Natural killer cell (primary cell): ENCODE data around the gene ADAMTS17. TPM values are rescaled to one million over a fixed set of nuclear protein-coding genes. Genes with fewer than 3 reads are reported as not detected.

Experiments
- ATAC-seq, 3 donors: fragments of 150-1000 bp in 2 of 3; fragments of 200-7000 bp in 1 of 3; cut with Tn5 transposase; 1 replicate in 1 of 3; 2 replicates in 2 of 3; pipeline ENCODE4 v1.10.0; 2021; ENCODE audit warnings: mild to moderate bottlenecking in 2 of 3, moderate library complexity in 2 of 3
- DNase-seq, 2 donors: peaks; one replicate each; pipeline versions ENCODE4 v3.0.0 to v3.0.0-alpha.2; 2013 to 2021; ENCODE audit warnings: mixed read lengths in 1 of 2
- H3K27ac ChIP-seq: one replicate; pipeline ENCODE4 v1.5.1; 2013; ENCODE audit warnings: mild to moderate bottlenecking, low read length
- H3K27me3 ChIP-seq: one replicate; pipeline ENCODE4 v1.6.1; 2013; ENCODE audit warnings: low read length; ENCODE audit not compliant: control insufficient read depth, insufficient read depth
- H3K36me3 ChIP-seq: one replicate; pipeline ENCODE4 v1.6.1; 2013; ENCODE audit warnings: low read length; ENCODE audit not compliant: control insufficient read depth, insufficient read depth
- H3K4me1 ChIP-seq: one replicate; pipeline ENCODE4 v1.6.1; 2013; ENCODE audit warnings: low read length; ENCODE audit not compliant: control insufficient read depth, insufficient read depth
- H3K4me3 ChIP-seq: one replicate; pipeline ENCODE4 v1.5.1; 2013; ENCODE audit warnings: low read length
- H3K9me3 ChIP-seq: one replicate; pipeline ENCODE4 v1.6.1; 2013; ENCODE audit warnings: low read length; ENCODE audit not compliant: control insufficient read depth, insufficient read depth
- H3K27ac Mint-ChIP-seq, 2 donors: one replicate each; pipeline ENCODE4 v1.8.0; 2022; ENCODE audit warnings: mild to moderate bottlenecking in 2 of 2, mixed read lengths in 2 of 2, moderate library complexity in 1 of 2
- H3K27me3 Mint-ChIP-seq, 2 donors: one replicate each; pipeline ENCODE4 v1.8.0; 2022; ENCODE audit warnings: low read depth in 2 of 2, mixed read lengths in 2 of 2
- H3K36me3 Mint-ChIP-seq: one replicate; pipeline ENCODE4 v1.8.0; 2022; ENCODE audit warnings: mixed read lengths
- H3K4me1 Mint-ChIP-seq, 2 donors: one replicate each; pipeline ENCODE4 v1.8.0; 2022; ENCODE audit warnings: mixed read lengths in 2 of 2
- H3K4me3 Mint-ChIP-seq: one replicate; pipeline ENCODE4 v1.8.0; 2022; ENCODE audit warnings: mild to moderate bottlenecking, moderate library complexity, mixed read lengths
- H3K9me3 Mint-ChIP-seq, 2 donors: one replicate each; pipeline ENCODE4 v1.8.0; 2022; ENCODE audit warnings: mixed read lengths in 2 of 2
- CTCF ChIP-seq: fragments of 200-600 bp; IDR thresholded peaks from one replicate; pipeline ENCODE4 v1.8.0; 2022; ENCODE audit warnings: antibody characterized with exemption
- WGBS: methylation state at CpG from one replicate; pipeline ENCODE4 v1.1.7; 2013; ENCODE audit warnings: missing lambda C conversion rate; ENCODE audit not compliant: insufficient coverage; 5-methylcytosine and 5-hydroxymethylcytosine counted together
- intact Hi-C: fragments of 100-400 bp; cut with micrococcal nuclease; formaldehyde crosslinking; loops from one replicate; pipeline ENCODE4 v1.14.2; 2022
- total RNA-seq, 4 donors: library from RNA; stranded (reverse); fragments of 120-200 nt in 1 of 4; gene quantifications; one replicate each; pipeline versions ENCODE4 v1.2.3 to v1.2.4, GENCODE V29; 2013 to 2022

Gene ADAMTS17
- total RNA-seq, 3 donors from 2014 or later (not counting 1 experiment from before 2014, with no cell fraction given) = 4.8 to 9.5 (median 5.3) TPM

GRCh38 chr15:100186960-100187359 lies 154.8 kb downstream of the ADAMTS17 start:
- DNase-seq = no peak
- no peak for ATAC-seq
- Mint-ChIP-seq H3K27ac (no peak overlapping the region), H3K4me1 (no peaks in the 10 kb centered on the region), H3K36me3 (no peaks in the 10 kb centered on the region), H3K4me3 (no peak overlapping the region), H3K27me3 (peaks cover 12 to 39% of the 10 kb centered on the region in 2 donors), H3K9me3 (no peaks in the 10 kb centered on the region)
- H3K4me1 ChIP-seq = no peaks in the 10 kb centered on the region
- no peak overlapping the region for H3K27ac ChIP-seq
- H3K9me3 ChIP-seq = no peaks in the 10 kb centered on the region
- no peak for TF ChIP-seq CTCF
- H3K36me3 ChIP-seq = no peaks in the 10 kb centered on the region
- intact Hi-C loops = no loop called here
- no peaks in the 10 kb centered on the region for H3K27me3 ChIP-seq
- no peak overlapping the region for H3K4me3 ChIP-seq
- WGBS = 79% methylated on average over 6 of the region's 6 CpGs

GRCh38 chr15:100186366-100186765 lies 155.4 kb downstream of the ADAMTS17 start:
- ATAC-seq = no peak
- peaks cover 2% of the 10 kb centered on the region for H3K4me1 ChIP-seq
- intact Hi-C loops = no loop called here
- Mint-ChIP-seq H3K4me3 (no peak overlapping the region), H3K27me3 (peaks cover 10 to 39% of the 10 kb centered on the region in 2 donors), H3K36me3 (no peaks in the 10 kb centered on the region), H3K9me3 (no peaks in the 10 kb centered on the region), H3K27ac (no peak overlapping the region), H3K4me1 (no peaks in the 10 kb centered on the region)
- no peak overlapping the region for H3K4me3 ChIP-seq
- no peaks in the 10 kb centered on the region for H3K9me3 ChIP-seq
- 85% methylated on average over 5 of the region's 5 CpGs for WGBS
- H3K27me3 ChIP-seq = no peaks in the 10 kb centered on the region
- H3K27ac ChIP-seq = no peak overlapping the region
- no peak for TF ChIP-seq CTCF
- DNase-seq = no peak
- no peaks in the 10 kb centered on the region for H3K36me3 ChIP-seq

GRCh38 chr15:100183921-100184495 lies 157.8 kb downstream of the ADAMTS17 start:
- H3K36me3 Mint-ChIP-seq = no peaks in the 10 kb centered on the region
- no peak for TF ChIP-seq CTCF
- H3K36me3 ChIP-seq = no peaks in the 10 kb centered on the region
- H3K27ac ChIP-seq = no peak overlapping the region
- no peak overlapping the region for H3K4me3 ChIP-seq
- peaks cover 11% of the 10 kb centered on the region for H3K4me1 ChIP-seq
- DNase-seq (no peak), ATAC-seq (no peak)
- WGBS = 82% methylated on average over 3 of the region's 4 CpGs
- H3K9me3 ChIP-seq = no peaks in the 10 kb centered on the region
- H3K27me3 Mint-ChIP-seq = peaks cover 15 to 47% of the 10 kb centered on the region in 2 donors
- peaks cover 2% of the 10 kb centered on the region for H3K27me3 ChIP-seq
- H3K4me3 Mint-ChIP-seq = no peak overlapping the region
- no peaks in the 10 kb centered on the region for H3K9me3 Mint-ChIP-seq
- intact Hi-C loops = no loop called here
- no peak overlapping the region for H3K27ac Mint-ChIP-seq
- H3K4me1 Mint-ChIP-seq = no peaks in the 10 kb centered on the region

GRCh38 chr15:100180921-100181320 lies 160.9 kb downstream of the ADAMTS17 start:
- Mint-ChIP-seq H3K27ac (no peak overlapping the region), H3K4me1 (no peaks in the 10 kb centered on the region), H3K4me3 (no peak overlapping the region), H3K36me3 (no peaks in the 10 kb centered on the region), H3K9me3 (no peaks in the 10 kb centered on the region), H3K27me3 (peaks cover 20 to 44% of the 10 kb centered on the region in 2 donors)
- Histone ChIP-seq H3K27ac (no peak overlapping the region), H3K4me1 (peaks cover 11% of the 10 kb centered on the region), H3K36me3 (no peaks in the 10 kb centered on the region), H3K4me3 (no peak overlapping the region), H3K27me3 (peaks cover 2% of the 10 kb centered on the region), H3K9me3 (no peaks in the 10 kb centered on the region)
- WGBS = 58% methylated on average over 2 of the region's 2 CpGs
- DNase-seq = no peak
- intact Hi-C loops = no loop called here
- TF ChIP-seq CTCF = no peak
- peak in 2 of 3 donors; percentile 32 to 82 for ATAC-seq
